GM18502 (cell line): ENCODE measurements around the gene CCDC33.

Experiments used
- ATAC-seq: cut with Tn5 transposase; IDR thresholded peaks from one replicate; pipeline ENCODE4 v1.9.1; 2021; ENCODE audit warnings: mild to moderate bottlenecking; ENCODE audit not compliant: unreplicated experiment, poor library complexity

Gene CCDC33

DNA sequence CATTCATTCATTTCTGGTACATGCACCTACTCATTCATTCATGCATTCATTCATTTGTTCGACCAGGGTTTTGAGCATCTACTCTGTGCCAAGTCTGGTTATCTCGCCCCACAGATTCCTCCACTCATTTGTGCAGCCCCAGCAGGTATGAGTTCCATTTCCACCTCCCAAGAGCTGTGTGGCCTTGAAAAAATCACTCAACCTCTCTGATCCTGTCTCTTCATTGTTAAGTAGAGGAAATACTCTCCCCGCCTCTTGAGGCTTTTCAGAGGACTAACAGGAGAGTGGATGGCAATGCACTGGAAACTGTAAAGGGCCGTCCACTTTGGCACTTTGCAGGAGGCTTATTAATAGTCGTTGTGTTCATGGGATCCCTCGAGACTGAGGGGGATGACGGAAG, 69.6 kb downstream of the CCDC33 start:
- ATAC-seq = no peak

DNA sequence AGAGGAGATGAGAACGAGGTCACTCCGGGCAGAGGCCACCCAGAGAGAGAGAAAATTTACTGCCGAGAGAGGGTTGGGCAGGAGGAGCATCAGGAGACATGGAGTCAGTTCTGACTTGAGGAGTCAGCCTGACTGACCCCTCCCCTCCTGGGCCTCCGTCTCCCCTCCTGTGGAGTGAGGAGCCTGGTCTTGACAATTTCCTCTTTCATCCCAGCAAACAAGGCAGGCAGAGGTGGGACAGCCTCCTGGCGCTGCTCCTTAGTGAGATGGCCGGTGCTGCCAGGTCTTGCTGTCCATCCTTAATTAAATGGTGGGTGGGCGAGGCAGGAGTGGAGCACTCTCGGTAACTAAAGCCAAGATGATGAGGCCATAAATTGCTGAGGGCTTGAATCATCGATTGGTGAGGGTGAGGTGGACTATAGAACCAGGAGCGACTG, 70.7 kb downstream of the CCDC33 start:
- no peak for ATAC-seq

DNA sequence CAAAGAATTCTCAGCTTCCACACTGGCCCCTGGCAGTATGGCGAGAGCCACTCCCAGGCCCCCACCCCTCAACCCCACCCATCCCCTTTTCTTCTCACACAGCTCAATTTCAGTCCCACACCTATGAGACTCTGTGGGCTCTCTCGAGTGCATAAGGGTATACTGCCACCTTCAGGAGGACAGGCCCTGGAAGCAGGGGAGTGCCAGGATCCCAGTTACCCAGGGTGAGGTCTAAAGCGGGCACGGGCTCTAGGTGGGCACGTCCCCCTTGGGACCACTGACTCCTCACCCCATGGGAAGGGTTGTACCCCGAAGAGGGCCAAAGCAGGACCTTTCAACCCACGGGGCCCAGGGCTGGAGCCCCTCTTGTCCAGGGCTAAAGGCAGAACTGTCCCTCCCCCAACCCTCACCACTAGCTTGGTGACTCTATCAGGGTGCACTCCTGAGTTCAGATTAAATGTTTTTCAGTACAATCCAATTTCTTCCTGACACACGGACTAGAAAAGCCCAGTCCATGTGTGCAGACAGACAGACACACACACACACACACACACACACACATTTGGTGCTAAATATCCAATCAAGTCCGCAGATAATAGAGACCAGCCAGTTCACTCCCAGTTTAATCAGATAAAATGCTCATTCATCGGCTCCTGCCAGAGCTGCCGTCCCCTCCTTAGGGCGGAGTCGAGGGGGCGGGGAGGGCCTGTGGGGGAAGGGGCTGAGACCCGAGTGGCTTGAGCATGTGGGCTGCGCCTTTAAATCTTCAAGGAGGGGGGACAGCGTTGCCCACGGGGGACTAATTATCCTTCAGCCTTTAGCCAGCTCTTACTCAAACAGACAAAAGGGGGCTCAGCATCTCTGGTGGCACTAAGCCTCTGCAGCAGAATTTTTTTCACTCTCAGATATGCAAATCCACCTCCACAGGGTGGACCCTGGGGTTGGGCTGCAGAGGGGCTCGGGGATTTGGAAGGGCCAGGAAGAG, 72.0 kb downstream of the CCDC33 start:
- ATAC-seq = no peak

DNA sequence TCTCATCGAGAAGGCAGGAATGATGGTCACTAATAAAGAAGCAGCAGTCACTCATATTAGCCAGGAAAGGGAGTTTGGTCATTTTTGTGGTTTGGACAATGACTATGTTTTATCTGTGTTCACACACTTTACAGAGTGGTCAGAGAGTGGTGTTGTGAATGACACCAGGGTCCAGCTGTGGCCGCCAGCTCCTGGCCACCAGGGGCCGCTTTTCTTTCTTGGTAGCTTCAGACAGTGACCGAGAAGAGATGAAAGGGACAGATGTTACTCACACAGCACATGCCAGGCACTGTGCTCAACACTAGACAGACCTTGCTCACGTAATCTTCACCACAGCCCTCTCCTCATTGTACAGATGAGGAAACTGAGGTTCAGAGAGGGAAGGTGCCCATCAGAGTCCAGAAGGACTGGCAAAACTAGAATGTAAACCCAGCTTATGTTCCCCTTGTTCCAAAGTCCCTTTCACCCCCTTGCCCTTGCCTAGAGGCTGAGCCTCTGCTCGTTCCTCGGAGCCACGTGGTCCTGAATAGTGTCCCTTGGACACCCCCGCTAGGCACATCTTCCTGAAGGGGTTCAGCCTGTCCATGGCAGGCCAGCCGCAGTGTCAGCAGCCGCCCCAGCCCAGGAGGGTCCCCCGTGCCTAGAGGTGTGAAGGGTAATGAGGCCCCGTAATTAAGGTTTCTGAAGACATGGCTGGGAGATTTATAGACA, 75.8 kb downstream of the CCDC33 start:
- ATAC-seq = no peak

DNA sequence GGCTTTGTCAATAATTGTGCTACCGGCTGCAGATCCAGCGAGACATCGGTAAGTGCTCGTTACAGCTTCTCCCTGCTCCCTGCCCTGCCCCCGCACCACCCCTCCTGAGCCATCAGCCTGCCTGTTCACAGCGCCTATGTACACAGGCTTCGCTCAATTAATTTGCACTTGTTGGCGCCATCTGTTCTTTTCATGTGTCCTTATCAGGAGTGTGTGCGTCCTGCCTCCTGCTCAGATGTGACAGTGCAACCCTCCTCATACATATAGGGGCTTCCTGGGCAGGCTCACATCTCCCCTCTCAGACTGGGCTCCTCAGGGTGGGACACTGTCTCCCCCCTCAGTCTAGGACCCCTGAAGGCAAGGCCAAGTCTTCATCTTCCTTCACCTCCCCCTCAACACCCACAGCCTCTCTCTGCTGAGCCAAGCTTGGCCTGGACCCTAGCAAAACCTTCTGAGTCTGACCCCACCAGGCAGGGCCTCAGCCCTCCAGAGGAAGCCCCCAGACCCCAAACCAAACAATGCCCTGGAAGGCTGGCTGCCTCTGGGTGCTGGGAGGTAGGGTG, 76.4 kb downstream of the CCDC33 start:
- ATAC-seq = no peak

DNA sequence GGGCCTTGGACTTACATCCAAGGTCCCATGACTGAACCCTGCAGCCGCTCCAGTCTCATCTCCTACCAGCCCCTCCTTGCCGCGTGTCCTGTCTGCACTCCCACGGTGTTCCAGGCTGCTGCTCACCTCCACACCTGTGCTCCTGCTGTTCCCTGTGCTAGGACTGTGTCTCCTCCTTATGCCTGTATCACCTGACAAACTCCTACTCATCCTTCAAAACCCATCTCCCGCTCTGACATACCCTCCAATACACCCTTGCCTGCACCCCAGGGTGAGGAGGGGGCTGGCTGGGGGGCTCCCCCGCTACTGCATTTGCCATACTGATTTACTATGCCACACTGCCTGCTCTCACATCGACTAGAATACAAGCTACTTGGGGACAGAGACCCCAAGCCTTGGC, 77.8 kb downstream of the CCDC33 start:
- ATAC-seq = no peak

DNA sequence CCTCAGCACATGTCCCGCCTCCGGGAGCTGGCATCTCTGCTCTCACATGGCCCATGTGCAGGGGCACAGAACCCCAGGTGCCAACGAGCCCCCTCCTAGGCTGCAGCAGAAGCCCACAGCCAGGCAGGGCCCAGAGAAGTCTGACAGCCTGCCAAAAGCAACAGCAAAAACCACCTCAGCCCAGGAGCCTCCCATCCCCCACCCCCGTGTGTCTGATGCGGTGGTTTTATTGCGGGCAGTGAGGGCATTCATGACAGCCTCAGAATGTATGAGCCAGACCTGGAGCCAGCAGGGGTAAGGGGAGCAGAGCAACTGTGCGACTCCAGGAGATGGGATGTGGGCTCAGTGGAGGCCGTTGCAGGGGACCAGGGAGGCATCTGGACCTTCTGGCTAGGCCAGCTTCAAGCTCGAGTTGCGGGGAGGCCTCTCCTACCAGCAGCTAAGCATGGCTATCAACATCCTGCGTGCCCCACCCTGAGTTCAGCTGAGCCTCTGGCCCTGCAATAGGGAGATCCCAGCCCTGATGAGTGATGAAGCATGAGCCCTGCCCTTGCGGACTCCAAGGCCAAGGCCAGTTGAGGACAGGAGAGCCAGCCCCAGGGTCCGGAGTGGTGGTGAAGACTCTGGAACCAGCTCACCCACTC, 78.8 kb downstream of the CCDC33 start:
- no peak for ATAC-seq

DNA sequence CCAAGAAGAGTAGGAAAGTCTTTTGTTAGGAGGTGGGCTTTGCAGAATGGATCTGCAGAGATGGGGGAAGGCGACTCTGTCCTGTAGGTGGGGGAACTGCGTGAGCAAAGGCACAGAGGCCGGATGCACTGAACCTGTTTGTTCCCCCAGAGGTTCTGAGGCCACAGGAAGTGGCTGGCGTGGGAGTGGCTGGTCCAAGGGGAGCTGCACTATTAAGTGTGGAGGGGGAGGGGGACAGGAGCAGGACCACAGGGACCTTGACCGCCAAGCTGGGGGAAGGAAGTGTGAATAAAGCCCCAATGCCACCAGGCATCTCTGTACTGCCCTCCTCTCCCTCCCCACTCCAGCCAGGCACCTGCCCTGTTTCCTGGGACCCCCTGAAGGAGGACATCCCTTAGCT, 79.5 kb downstream of the CCDC33 start:
- no peak for ATAC-seq

DNA sequence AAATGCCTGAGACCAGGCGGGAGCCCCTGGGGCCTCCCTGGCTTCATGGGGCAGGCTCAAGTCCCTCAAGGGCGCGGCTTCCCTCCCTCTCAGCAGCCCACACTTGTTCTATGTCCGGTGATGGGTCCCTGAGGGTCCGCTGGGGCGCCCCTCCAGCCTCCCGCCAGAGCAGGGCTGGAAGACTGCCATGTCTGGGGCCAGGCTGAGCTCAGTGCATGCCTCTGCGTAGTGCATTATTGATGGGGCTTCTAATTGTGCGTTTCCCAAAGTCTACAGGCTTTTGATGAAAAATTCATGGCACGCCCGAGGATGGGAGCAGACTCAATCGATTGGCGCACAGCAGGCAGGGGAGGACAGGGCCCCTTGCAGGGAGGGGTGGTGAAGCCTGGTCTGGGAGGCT, 80.0 kb downstream of the CCDC33 start:
- ATAC-seq = no peak

DNA sequence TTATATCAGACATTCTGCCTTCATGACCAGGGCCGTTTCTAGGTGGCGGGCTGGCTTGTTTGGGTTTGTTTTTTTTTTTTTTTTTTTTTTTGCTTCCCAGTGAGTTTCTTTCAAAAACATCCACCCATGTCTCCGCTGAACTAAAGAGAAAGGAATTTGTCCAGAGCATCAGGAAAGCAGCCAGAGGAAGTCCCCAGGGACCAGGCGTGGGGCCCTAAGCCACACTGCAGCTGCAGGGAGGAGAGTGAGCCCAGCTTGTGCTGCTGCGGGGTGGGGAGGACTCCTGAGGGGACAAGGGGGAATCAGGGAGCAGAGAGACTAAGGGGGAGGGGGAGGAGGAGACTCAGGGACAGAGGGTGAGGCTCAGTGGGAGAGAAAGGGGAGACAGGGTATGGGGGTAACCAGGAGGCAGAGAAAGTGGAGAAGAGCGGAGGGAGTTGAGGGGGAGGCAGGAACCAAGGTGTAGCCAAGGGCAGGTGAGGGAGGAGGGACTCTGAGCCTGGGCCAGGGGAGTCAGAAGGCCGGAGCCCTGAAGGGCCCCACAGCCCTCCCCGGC, 81.8 kb downstream of the CCDC33 start:
- no peak for ATAC-seq

DNA sequence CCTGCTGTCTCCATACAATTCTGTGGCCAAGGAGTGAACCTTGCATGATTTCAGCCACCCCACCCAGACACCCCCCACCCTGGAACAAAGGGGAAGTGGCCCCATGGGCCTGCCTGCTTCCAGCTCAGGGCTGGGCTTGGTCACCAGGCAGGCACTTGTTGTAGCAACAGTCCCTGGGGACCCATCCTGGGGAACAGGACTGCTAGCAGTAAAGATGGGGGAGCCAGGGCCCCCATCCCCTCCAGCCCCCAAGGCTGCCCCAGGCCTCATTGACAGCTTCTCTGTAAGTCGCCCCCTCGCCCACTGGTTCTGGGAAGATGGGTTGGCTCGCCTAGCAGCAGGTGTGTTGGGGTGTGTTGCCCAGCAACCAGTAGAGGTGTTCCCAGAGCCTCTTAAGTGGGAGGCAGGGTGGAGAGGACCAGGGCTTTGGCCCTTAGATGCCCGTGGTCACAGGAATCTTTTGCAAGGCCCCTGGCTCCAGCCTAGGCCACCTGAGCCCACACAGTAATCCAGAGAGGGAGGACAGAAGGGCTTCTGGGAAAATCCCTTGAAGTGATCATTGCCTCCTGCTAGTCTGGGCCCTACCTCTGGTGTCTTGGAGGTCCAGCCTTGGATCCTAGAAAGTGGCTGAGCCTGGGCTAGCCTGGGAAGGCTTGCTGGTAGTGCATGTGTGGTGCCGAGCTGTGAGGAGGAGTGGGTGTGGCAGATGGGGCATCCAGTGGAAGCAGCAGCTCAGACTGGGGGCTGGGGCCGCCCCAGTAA, 82.4 kb downstream of the CCDC33 start:
- no peak for ATAC-seq

DNA sequence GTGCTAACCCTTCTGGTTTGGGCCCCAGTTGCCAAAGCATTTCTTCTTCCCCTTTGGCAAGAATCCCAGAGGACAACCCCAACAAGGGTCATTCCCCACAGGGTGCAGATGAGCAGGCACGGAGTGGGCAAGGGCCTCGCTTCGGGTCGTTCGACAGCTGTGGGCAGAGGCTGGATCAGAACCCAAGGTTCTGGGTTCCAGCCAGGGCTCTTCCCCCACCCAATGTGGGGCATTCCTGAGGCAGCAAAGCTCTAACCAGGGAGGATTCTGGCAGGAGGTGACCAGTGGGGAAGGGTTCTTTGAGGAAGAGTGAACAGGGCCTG, 83.0 kb downstream of the CCDC33 start:
- ATAC-seq = no peak

DNA sequence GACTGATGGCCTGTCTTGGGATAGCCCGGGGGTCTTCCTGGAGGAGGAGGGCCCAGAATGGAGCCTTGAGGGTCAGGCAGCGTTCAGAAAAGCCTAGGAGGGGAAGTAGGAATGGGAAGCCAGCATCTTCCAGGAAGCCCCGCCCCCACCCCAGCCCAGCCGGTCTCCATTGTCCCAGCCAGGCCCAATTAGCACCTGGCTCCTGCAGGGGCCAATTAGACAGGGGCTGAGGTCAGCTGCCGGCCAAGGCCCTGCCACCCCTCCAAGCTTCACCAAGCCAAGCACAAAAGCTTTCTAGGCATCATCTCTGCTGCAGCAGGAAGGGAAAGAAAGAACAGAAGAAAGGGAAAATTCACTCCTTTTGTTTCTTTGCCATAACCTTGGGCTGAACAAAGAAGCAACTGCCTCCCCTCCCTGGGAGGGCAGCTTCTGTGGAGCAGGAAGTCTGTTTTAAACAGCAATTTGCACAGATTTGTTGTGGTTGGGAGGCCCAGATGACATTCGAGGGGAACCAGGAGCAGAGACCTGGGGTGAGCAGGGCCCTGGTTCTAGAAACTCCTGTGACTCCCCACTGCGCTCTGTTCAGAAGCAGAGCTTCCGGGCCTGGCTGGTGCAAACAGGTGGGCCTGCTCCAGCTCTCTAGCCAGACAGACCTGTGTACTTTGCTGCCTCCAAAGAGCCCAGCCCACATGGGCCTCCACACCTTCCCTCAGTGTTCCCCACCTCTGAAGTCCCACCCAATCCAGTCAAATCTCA, 83.6 kb downstream of the CCDC33 start:
- ATAC-seq = no peak

DNA sequence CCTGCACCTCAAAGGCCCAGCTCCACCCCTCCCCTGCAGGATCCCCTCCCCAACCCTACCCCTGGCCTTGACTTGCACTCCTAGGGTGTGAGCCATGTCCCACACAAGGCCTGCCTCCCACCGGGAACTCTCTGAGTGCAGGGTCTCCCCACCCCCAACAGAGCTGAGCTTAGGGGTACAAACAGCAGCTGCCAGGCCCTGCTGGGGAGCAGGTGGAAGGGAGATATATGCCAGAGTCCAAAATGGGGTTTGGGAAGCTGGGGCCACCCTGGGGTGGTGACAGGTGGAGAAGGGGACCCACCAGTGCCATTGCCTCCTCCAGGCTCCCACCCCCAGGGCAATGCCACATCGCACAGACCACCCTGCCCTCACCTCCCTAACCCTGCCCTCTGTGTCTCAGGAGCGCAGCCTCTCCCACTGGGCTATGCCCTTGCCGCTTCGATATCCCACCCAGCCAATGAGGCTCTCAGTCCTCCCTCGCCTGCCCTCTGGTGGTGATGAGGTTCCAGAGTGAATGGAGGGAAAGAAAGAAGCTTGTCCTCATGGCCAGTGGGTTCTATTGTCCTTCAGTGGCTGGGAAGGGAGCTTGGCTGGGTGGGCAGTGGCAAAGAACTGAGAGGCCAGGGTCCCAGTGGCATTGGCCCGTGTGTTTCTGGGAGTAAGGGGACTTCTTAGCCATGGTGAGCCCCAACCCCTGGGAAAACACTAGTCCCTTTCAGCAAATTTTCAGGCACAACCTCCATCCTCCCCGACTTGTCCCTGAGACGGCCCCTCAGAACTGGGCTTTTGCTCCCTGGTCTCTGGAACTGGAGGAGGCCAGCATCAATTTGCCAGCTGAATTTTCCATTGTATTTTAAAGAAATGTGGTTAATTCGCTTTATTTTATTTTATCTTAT, 84.5 kb downstream of the CCDC33 start:
- ATAC-seq = no peak

DNA sequence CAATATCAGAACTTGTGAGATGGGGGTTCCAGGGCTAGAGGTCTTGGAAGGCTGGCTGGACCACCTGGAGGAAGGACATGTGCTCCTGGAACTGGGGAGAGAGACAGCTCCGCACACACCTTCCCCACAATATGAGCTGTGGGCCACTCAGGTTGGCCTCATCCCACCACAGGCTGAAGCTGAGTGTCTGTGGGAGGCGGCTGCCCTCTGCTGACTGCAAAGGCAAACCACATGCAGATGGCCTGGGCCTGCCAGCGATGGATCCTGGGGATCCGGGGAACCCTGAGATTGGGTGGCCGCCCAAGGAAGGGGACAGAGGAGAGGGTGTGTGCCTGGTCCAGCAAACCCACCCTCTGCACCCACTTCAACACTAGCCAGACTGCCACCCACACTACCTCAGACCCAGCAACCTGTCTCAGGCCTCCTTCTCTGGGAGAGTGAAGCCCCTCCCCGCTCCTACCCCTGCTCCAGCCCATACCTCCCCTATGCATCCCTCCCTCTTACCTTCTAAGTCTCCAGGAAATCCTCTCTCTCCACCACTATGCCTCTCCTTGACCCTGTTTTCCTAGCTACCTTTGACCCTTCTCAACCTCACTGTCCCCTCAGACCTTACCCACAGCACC, 86.5 kb downstream of the CCDC33 start:
- no peak for ATAC-seq

DNA sequence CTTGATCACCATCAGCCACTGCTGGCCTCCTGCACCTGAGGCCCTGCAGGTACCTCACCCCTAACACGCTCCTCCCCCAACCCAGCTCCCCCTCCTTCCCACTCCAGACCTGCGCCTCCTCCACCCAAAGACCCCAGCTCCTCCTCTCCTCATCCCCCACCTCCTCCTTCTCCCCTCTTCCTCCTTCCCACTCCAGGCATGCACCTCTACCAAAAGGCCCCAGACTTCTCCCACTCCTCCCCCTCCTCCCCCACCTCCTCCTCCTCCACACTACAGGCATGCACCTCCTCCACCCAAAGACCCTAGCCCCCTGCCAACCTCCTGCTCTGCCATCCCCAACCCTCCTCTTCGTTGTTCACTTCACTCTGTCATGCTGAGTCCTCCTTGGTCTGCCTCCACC, 88.6 kb downstream of the CCDC33 start:
- no peak for ATAC-seq

DNA sequence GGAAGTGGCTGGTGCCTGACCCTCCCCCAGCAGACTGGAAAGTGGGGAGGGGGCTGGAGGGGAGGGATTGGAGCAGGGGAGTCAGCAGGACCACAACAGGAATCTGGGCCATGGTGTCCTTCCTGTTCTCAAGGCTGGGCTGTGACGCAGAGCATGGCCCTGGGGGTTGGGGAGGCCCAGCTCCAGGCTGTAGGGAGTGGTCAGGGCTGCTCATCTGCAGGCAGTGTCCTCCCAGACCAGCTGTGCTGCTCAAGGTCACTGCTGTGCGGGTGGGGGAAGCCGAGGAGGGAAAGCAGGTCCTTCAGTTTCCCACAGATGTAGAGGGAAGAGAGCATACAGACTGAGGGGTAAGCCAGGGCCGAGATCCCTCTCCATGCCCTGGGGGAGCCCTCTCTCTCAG, 90.6 kb downstream of the CCDC33 start:
- no peak for ATAC-seq

DNA sequence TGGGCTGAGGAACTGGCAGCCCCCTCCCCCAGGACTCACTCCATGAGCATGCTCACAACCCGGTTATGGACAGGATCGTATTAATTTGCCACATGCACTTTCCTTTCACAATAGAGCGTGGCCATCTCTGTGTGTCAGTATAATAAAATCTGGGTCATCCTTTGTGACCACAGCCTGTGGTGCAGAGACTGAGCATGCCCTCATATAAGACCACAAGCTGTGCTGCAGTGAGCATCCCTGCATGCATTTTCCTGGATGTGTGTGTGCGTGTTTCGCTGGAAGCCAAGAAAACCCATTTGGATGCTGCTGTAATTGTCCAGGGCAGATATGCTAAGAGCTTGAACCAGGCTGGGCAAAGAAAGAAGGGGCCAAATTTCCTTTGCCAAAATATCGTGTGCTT, 91.6 kb downstream of the CCDC33 start:
- no peak for ATAC-seq
